ENCODE measurements around the gene DAB1. TPM values are rescaled to one million over a fixed set of nuclear protein-coding genes. Genes with fewer than 3 reads are reported as not detected.

Gene DAB1
- total RNA-seq, 4 donors from 2014 or later = 0.22 TPM; not detected in 3

DNA sequence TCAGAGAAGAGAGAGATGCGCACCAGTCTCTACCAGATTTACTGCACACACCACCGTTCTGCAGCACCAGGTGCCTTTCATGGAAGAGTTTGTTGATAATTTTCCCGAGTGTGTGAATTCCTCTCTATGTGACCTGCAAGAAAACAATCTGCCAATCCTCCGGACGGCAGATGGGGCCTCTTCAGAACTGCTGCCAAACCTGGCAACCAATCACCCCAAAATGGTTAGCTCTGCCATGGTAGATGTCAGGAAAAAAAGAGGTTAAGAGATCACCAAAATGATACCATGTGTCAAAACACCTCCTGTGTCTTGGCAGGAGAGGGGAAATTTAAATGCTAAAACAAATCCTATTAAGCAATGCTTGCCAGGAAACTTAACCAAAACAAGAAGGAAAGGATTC is 96.5 kb downstream of the DAB1 start:
- intact Hi-C loops (cut with DNase I; ENCODE audit: low total_unique reads) = no loop called here
- peaks cover 0 to 2% (median 0%) of the 10 kb centered on the region in 3 donors for H3K27me3 ChIP-seq
- H3K27ac ChIP-seq = no peak overlapping the region
- H3K36me3 ChIP-seq = no peaks in the 10 kb centered on the region
- no peak for DNase-seq
- TF ChIP-seq, protein P1, sequence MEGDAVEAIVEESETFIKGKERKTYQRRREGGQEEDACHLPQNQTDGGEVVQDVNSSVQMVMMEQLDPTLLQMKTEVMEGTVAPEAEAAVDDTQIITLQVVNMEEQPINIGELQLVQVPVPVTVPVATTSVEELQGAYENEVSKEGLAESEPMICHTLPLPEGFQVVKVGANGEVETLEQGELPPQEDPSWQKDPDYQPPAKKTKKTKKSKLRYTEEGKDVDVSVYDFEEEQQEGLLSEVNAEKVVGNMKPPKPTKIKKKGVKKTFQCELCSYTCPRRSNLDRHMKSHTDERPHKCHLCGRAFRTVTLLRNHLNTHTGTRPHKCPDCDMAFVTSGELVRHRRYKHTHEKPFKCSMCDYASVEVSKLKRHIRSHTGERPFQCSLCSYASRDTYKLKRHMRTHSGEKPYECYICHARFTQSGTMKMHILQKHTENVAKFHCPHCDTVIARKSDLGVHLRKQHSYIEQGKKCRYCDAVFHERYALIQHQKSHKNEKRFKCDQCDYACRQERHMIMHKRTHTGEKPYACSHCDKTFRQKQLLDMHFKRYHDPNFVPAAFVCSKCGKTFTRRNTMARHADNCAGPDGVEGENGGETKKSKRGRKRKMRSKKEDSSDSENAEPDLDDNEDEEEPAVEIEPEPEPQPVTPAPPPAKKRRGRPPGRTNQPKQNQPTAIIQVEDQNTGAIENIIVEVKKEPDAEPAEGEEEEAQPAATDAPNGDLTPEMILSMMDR (IDR thresholded peaks at IDR 0.05 in 4 of 5, conservative IDR thresholded peaks at IDR 0.05 in 1 of 5) = no peak
- TF ChIP-seq POLR2A (IDR thresholded peaks at IDR 0.05) = no peak
- H3K4me1 ChIP-seq = no peaks in the 10 kb centered on the region
- in situ Hi-C loops (cut with MboI; ENCODE audit: low sequenced_read_pairs in 4 of 4) = no loop called here
- no peak for ATAC-seq
- H3K9me3 ChIP-seq = no peaks in the 10 kb centered on the region
- H3K4me3 ChIP-seq = no peak overlapping the region

- H3K9me3 ChIP-seq = no peaks in the 10 kb centered on the region
- ATAC-seq (no peak), DNase-seq (no peak)
- intact Hi-C loops (cut with DNase I; ENCODE audit: low total_unique reads) = no loop called here
- H3K4me3 ChIP-seq = no peak overlapping the region
- H3K4me1 ChIP-seq = no peaks in the 10 kb centered on the region
- TF ChIP-seq POLR2A (IDR thresholded peaks at IDR 0.05) = no peak
- peaks cover 0 to 2% (median 0%) of the 10 kb centered on the region in 3 donors for H3K27me3 ChIP-seq
- no peak overlapping the region for H3K27ac ChIP-seq
- no peaks in the 10 kb centered on the region for H3K36me3 ChIP-seq
- in situ Hi-C loops (cut with MboI; ENCODE audit: low sequenced_read_pairs in 4 of 4) = no loop called here
These were observed 98.3 kb downstream of the DAB1 start for GRCh38 chr1:57325536-57325935.

- Histone ChIP-seq H3K36me3 (no peaks in the 10 kb centered on the region), H3K27ac (no peak overlapping the region), H3K9me3 (no peaks in the 10 kb centered on the region), H3K27me3 (peaks cover 0 to 2% (median 0%) of the 10 kb centered on the region in 3 donors), H3K4me3 (no peak overlapping the region), H3K4me1 (no peaks in the 10 kb centered on the region)
- intact Hi-C loops (cut with DNase I; ENCODE audit: low total_unique reads) (no loop called here), in situ Hi-C loops (cut with MboI; ENCODE audit: low sequenced_read_pairs in 4 of 4) (no loop called here)
- no peak for ATAC-seq
- no peak for DNase-seq
- TF ChIP-seq, protein P1 (IDR thresholded peaks at IDR 0.05 in 4 of 5, conservative IDR thresholded peaks at IDR 0.05 in 1 of 5) = no peak
These were observed 98.7 kb downstream of the DAB1 start for GRCh38 chr1:57325117-57325516.

- no peak overlapping the region for H3K4me3 ChIP-seq
- no peak for TF ChIP-seq POLR2A (IDR thresholded peaks at IDR 0.05)
- TF ChIP-seq, protein P1 (IDR thresholded peaks at IDR 0.05 in 4 of 5, conservative IDR thresholded peaks at IDR 0.05 in 1 of 5) = no peak
- H3K36me3 ChIP-seq = no peaks in the 10 kb centered on the region
- H3K27me3 ChIP-seq = peaks cover 0 to 2% (median 0%) of the 10 kb centered on the region in 3 donors
- H3K9me3 ChIP-seq = no peaks in the 10 kb centered on the region
- no peak overlapping the region for H3K27ac ChIP-seq
- DNase-seq (no peak), ATAC-seq (no peak)
- in situ Hi-C loops (cut with MboI; ENCODE audit: low sequenced_read_pairs in 4 of 4) (no loop called here), intact Hi-C loops (cut with DNase I; ENCODE audit: low total_unique reads) (no loop called here)
- H3K4me1 ChIP-seq = no peaks in the 10 kb centered on the region
These were observed 99.5 kb downstream of the DAB1 start for GRCh38 chr1:57324388-57324787.

DNA sequence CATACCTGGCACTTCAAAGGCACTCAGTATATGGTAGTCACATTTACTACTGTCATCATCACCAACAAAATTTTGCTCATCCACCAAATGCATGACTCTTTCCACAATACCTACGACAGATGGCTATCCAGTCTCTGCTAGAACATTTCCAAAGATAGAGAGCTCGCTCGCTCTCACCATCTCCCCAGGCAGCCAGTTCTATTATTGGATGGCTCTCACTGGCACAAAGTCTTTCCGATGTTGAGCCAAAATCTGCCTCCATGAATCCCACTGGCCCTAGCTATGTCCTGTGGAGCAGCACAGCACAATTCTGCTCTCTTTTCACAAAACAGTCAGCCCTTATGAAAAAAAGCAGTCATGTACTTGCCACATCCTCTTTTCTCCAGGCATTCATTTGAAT is 102.1 kb downstream of the DAB1 start:
- TF ChIP-seq, protein P1 (IDR thresholded peaks at IDR 0.05 in 4 of 5, conservative IDR thresholded peaks at IDR 0.05 in 1 of 5) = no peak
- TF ChIP-seq POLR2A (IDR thresholded peaks at IDR 0.05) = no peak
- no peak for DNase-seq
- in situ Hi-C loops (cut with MboI; ENCODE audit: low sequenced_read_pairs in 4 of 4) (no loop called here), intact Hi-C loops (cut with DNase I; ENCODE audit: low total_unique reads) (no loop called here)
- Histone ChIP-seq H3K9me3 (no peaks in the 10 kb centered on the region), H3K27ac (no peak overlapping the region), H3K27me3 (peaks cover 0 to 2% (median 0%) of the 10 kb centered on the region in 3 donors), H3K4me3 (no peak overlapping the region), H3K4me1 (no peaks in the 10 kb centered on the region), H3K36me3 (no peaks in the 10 kb centered on the region)
- no peak for ATAC-seq
